Mucosa of stomach (tissue), 1 donor: ENCODE measurements around the gene CHTF18.

Experiments
- H3K27me3 ChIP-seq: one replicate; pipeline ENCODE4 v1.7.0; 2013; ENCODE audit warnings: mild to moderate bottlenecking, low read length; ENCODE audit not compliant: control insufficient read depth, insufficient read depth
- H3K36me3 ChIP-seq: one replicate; pipeline ENCODE4 v1.7.0; 2013; ENCODE audit warnings: low read length; ENCODE audit not compliant: control insufficient read depth, insufficient read depth
- H3K4me1 ChIP-seq: one replicate; pipeline ENCODE4 v1.7.0; 2013; ENCODE audit warnings: mild to moderate bottlenecking, low read length; ENCODE audit not compliant: control insufficient read depth, insufficient read depth
- H3K4me3 ChIP-seq: one replicate; pipeline ENCODE4 v1.7.0; 2013; ENCODE audit warnings: low read length
- H3K9ac ChIP-seq: one replicate; pipeline ENCODE4 v1.7.0; 2013; ENCODE audit warnings: mild to moderate bottlenecking, low read length, moderate library complexity
- H3K9me3 ChIP-seq: one replicate; pipeline ENCODE4 v1.7.0; 2013; ENCODE audit warnings: mild to moderate bottlenecking, low read length, moderate library complexity; ENCODE audit not compliant: control insufficient read depth
- donor health status: Pancreatic carcinoma.

Gene CHTF18

GRCh38 chr16:762595-763268, 25.7 kb upstream of the CHTF18 start:
- peaks cover 8% of the 10 kb centered on the region for H3K27me3 ChIP-seq
- no peak overlapping the region for H3K4me3 ChIP-seq
- peaks cover 32% of the 10 kb centered on the region for H3K4me1 ChIP-seq
- no peaks in the 10 kb centered on the region for H3K36me3 ChIP-seq
- H3K9ac ChIP-seq = no peak overlapping the region
- no peaks in the 10 kb centered on the region for H3K9me3 ChIP-seq

GRCh38 chr16:763369-764183, 24.8 kb upstream of the CHTF18 start:
- Histone ChIP-seq H3K9ac (no peak overlapping the region), H3K4me3 (no peak overlapping the region), H3K9me3 (no peaks in the 10 kb centered on the region), H3K36me3 (no peaks in the 10 kb centered on the region), H3K27me3 (peaks cover 8% of the 10 kb centered on the region), H3K4me1 (peaks cover 32% of the 10 kb centered on the region)

GRCh38 chr16:764184-764750, 24.2 kb upstream of the CHTF18 start:
- H3K36me3 ChIP-seq = no peaks in the 10 kb centered on the region
- H3K9ac ChIP-seq = no peak overlapping the region
- peaks cover 29% of the 10 kb centered on the region for H3K4me1 ChIP-seq
- H3K4me3 ChIP-seq = no peak overlapping the region
- peaks cover 8% of the 10 kb centered on the region for H3K27me3 ChIP-seq
- H3K9me3 ChIP-seq = no peaks in the 10 kb centered on the region

GRCh38 chr16:764848-765487, 23.5 kb upstream of the CHTF18 start:
- no peaks in the 10 kb centered on the region for H3K36me3 ChIP-seq
- H3K27me3 ChIP-seq = peaks cover 8% of the 10 kb centered on the region
- H3K4me1 ChIP-seq = peaks cover 22% of the 10 kb centered on the region
- H3K9me3 ChIP-seq = no peaks in the 10 kb centered on the region
- H3K4me3 ChIP-seq = no peak overlapping the region
- H3K9ac ChIP-seq = no peak overlapping the region

- H3K27me3 ChIP-seq = peaks cover 8% of the 10 kb centered on the region
- H3K9me3 ChIP-seq = no peaks in the 10 kb centered on the region
- no peaks in the 10 kb centered on the region for H3K36me3 ChIP-seq
- H3K4me3 ChIP-seq = no peak overlapping the region
- H3K4me1 ChIP-seq = peaks cover 17% of the 10 kb centered on the region
- H3K9ac ChIP-seq = no peak overlapping the region
Measured at GRCh38 chr16:765488-765865, 22.9 kb upstream of the CHTF18 start.

- peaks cover 10% of the 10 kb centered on the region for H3K4me1 ChIP-seq
Measured at GRCh38 chr16:766008-766819, 22.2 kb upstream of the CHTF18 start.

GRCh38 chr16:766820-767640, 21.4 kb upstream of the CHTF18 start:
- H3K4me3 ChIP-seq = no peak overlapping the region
- H3K4me1 ChIP-seq = peaks cover 2% of the 10 kb centered on the region
- no peaks in the 10 kb centered on the region for H3K9me3 ChIP-seq
- peaks cover 3% of the 10 kb centered on the region for H3K27me3 ChIP-seq
- no peaks in the 10 kb centered on the region for H3K36me3 ChIP-seq
- H3K9ac ChIP-seq = no peak overlapping the region

More at GRCh38 chr16:766008-766819, 22.2 kb upstream of the CHTF18 start:
- peaks cover 8% of the 10 kb centered on the region for H3K27me3 ChIP-seq
- H3K4me3 ChIP-seq = no peak overlapping the region
- H3K9me3 ChIP-seq = no peaks in the 10 kb centered on the region
- no peaks in the 10 kb centered on the region for H3K36me3 ChIP-seq
- H3K9ac ChIP-seq = no peak overlapping the region

- Histone ChIP-seq H3K4me1 (no peaks in the 10 kb centered on the region), H3K36me3 (no peaks in the 10 kb centered on the region), H3K27me3 (peaks cover 3% of the 10 kb centered on the region), H3K9ac (no peak overlapping the region), H3K4me3 (no peak overlapping the region), H3K9me3 (no peaks in the 10 kb centered on the region)
Measured at GRCh38 chr16:767743-768235, 20.6 kb upstream of the CHTF18 start.

- Histone ChIP-seq H3K9ac (no peak overlapping the region), H3K36me3 (no peaks in the 10 kb centered on the region), H3K4me1 (no peaks in the 10 kb centered on the region), H3K27me3 (no peaks in the 10 kb centered on the region), H3K4me3 (no peak overlapping the region), H3K9me3 (no peaks in the 10 kb centered on the region)
Measured at GRCh38 chr16:768428-768827, 20.0 kb upstream of the CHTF18 start.

- H3K4me1 ChIP-seq = no peaks in the 10 kb centered on the region
- no peak overlapping the region for H3K9ac ChIP-seq
- no peaks in the 10 kb centered on the region for H3K27me3 ChIP-seq
Measured at GRCh38 chr16:769184-769784, 19.1 kb upstream of the CHTF18 start.

More at GRCh38 chr16:769184-769784, 19.1 kb upstream of the CHTF18 start:
- Histone ChIP-seq H3K9me3 (no peaks in the 10 kb centered on the region), H3K4me3 (no peak overlapping the region), H3K36me3 (no peaks in the 10 kb centered on the region)
